HPDE6-E6E7 (cell line): ENCODE results near the gene FAM163B.

ENCODE experiments used
- DNase-seq: peaks from one replicate; pipeline ENCODE4 v3.0.0; 2011; ENCODE audit warnings: missing footprints; ENCODE audit errors: extremely low spot score

FAM163B gene

GRCh38 chr9:133609311-133610098 is at the start of gene FAM163B:
TSS of gene FAM163B (minus strand) at chr9:133609389. CDS start at chr9:133580223, 29,166 bp downstream.
- DNase-seq, result no peak

GRCh38 chr9:133657120-133657661 is 48.0 kb upstream of the FAM163B start:
- no peak for DNase-seq

DNA sequence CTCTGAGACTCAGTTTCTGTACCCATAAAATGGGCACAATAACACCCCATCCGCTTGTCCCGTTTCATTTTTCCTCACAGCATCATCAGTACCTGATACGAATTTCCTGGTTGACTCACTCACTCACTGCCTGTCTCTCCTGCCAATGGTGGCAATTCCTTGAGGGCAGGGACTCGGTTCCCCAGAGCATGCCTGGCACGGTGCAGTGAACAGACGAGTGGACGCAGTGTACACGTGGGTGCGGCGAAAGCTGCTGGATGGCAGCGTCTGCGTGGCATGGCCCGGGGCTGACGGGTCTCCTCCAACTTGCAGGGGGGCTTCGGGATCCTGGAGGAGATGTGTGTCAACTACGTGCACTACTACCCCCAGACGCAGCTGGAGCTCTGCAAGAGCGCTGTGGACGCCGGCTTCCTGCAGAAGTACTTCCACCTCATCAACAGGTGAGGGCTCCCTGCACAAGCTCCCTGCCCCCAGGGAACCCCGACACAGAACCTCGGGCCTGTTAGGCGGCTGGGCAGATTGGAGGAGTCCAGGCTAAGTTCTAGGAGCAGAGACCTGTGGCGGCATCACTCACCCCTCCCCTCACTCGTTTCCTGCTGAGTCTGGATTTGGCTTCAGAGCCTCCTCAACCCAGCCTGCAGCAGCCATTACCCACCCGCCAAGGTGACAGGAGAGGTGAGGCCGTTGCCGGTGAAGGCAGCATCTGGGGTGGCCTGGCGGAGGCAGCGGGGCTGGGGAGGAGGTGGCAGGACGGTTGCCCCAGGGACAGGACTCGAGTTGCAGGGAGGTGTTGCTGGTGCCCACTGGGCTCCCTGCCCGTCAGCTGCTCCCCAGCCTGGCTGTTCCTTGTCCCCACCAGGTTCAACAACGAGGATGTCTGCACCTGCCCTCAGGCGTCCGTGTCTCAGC is 47.3 kb upstream of the FAM163B start:
- no peak for DNase-seq

- no peak for DNase-seq
These were observed 46.5 kb upstream of the FAM163B start for GRCh38 chr9:133655701-133656100.

DNA sequence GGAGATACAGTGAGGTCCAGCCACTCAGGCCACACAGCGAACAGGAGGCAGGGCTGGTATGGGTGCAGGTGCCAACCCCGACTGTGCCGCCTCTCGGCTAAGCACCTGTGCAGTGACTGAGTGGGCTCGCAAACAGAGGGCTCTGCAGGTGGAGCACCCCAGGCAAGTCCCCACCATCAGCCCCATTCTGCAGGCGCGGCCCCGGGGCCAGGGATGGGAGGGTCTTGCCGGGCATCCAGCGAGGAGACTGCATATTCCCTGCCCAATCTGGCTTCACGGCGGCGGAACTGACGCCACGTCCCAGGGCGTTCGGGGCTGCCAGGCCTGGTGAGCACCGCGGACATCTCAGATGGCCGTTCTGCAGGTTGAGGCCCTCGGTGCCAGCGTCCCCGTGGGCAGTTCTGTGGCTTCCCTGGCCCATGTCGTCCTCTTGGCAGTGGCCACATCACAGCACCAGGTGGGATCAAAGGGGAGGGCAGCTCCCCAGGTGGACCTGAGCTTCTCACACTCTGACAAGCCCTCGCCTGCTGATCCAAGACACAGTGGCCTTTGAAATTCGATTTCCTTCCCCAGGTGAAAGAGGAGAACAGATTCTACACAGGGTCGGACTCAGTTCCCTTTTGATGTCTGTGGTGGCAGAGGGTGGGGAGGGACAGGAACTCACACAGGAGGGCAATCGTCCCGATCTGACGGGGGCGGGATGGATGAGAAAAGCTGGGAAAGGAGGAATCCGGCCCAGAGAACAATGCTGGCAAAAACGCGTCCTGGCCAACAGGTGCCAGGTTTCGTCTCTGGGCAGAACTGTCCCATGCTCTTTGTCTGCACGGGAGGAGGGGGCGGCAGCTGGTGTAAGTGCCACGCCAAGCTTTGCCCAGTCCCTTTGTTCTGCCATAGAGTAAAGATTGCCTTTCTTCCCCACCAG is 45.8 kb upstream of the FAM163B start:
- no peak for DNase-seq

DNA sequence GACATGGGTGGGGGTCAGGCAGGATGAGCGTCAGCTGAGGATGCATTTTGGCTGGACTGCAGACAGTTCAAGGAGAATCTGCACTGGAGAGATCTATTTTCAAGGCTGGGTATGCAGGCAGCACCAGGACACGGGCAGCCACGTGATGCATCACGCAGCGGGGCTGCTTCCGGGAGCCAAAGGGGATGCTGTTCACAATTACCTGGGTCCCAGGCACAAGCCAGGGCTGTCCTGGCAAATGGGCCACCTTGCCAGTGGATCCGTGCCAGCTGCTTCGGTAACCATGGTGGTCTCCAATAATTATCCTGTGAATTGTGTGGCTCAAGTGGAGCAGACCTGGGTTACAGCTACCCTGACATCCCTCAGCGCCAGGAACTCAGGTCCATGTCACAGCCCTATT is 44.4 kb upstream of the FAM163B start:
- no peak for DNase-seq

GRCh38 chr9:133650026-133650425 is 40.8 kb upstream of the FAM163B start:
- DNase-seq, result no peak

- no peak for DNase-seq
These were observed 40.0 kb upstream of the FAM163B start for GRCh38 chr9:133649194-133649593.

DNA sequence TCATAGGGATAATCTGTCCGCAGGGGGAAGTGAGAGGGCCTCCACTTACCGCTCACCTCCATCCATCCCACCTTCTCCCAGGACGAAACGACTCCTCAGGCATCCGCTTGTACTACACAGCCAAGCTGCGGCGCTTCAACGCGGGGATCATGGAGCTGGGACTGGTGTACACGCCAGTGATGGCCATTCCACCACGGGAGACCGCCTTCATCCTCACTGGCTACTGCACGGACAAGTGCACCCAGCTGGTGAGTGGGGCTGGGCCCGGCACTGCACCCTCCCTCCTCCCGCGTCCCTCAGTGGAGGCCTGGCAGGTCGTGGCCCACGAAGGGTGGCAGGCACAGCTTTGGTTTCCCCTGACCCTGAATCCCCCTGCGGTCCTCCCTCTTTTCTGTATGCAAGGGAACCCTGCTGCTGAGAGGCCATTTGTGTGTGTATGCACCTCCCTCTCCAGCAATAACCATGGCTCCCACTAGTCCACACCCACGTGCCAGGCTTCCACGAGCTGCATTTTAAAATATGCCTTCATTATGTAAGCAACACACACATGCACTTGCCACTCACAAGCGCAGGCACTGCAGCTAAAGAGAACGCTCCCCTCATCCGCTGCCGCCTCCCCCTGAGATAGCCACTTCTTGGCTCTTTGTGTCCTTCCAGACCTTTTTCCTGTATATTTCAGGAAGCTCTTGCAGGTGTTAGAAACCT is 38.7 kb upstream of the FAM163B start:
- DNase-seq, result no peak

GRCh38 chr9:133647148-133647547 is 38.0 kb upstream of the FAM163B start:
- no peak for DNase-seq

DNA sequence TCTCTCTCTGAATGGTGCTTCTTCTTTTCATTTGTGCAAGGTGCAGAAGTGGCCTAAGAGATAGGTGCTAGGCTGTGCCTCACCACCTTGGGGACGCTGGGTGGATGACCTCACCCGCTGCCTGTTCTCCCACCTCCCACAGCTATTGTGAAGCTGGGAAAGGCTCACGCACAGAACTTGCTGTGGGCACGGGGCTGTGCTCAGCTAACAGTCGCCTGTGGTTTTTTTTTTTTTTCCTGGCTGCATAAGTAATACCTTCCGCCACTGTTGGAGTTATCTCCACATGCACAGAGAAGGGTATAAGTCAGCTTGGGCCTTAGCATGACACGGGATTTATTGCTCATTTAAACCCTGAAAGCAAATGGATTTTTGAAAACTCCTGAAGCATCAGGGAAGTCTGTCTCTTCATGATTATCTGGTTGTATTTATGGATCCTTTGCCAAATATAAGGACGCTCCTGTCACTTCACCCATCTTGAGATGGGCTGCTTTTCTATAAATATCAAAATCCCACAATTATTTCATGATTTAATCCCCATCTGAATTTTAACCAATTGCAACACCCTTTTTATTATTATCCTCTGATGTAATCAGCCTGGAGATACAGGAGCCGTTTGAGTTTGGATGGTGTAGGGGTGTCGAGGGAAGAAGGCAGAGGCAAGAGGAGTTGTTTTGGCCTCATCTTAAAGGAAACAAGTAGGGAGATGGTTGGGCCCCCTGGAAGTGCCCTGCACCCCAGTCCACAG is 36.0 kb upstream of the FAM163B start:
- no peak for DNase-seq

DNA sequence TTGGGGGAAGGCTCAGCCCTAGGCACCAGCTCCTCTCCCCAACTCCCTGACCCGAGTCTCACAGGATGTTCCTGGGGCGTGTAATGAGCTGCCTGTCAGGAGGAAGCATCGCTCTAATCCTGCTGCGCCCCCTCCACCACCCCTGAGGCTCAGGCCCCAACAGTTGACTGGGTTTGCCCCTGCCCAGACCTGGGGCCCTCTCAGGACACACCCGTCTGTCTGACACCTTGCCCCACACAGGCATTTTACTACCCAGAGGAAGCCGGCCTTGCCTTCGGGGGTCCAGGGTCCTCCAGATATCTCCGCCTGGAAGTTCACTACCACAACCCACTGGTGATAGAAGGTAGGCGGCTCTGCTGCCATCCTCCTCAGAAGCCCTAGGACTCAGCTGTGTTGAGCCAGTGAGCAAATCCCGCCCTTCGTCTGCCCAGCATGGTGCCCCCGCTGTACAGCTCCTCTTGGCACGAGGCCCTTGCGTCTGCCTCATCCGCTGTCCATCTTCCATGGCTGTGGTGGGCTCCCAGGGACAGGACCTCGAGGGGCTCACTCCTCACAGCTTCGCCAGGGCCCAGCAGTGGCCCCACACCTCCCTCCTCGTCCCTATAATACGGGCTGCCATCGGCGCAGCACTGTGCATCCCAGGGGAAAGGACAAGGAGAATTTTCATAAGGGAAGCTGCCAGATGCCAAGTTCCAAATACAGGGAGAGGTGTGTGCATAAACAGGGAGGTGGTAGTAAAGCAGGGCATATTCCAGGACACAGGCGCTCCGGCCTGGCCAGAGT is 35.0 kb upstream of the FAM163B start:
- DNase-seq, result no peak

- DNase-seq, result no peak
These were observed 34.2 kb upstream of the FAM163B start for GRCh38 chr9:133643362-133643755.

DNA sequence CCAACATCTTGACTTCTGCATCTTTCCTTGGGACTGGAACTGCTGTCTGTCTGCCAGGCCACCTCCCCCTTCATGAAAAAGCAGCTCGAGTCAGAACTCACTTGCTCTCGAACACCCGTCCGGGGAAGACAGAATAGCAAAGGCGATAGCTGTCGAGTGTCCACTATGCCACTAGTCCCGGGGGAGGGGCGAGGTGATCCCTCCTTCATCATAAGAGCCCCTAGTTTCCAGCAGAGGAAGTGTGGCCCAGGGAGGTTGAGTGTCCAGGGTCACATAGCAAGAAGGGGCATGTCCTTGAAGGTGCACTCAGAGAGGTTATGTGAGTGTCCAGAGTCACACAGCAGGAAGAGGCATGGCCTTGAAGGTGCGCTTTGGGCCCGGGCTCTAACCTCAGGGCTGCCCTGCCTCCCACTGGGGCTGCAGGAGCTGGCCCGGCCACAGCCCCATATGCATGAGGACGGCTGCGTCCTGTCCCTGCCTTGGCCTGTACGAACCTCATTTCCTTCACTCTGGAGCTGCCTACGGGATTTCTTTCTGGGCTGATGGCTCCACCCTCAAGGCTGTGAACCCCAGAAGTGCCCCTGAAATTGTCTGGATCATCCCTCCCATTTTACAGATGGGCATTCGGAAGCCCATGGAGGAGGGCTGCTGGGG is 33.6 kb upstream of the FAM163B start:
- DNase-seq, result no peak

- DNase-seq, result no peak
These were observed 32.8 kb upstream of the FAM163B start for GRCh38 chr9:133641861-133642595.

DNA sequence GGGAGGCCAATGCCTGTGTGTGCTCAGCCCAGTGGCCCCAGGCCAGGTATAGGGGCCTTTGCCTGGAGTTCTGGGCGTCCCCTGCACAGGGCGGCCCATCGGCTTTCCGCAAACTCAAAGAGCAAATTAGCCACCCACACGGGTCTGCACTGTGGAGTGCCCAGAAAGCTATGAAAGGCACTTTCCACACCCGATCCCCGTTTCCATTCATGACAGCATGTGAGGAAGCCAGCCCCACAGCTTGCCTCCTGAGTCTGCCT is 32.1 kb upstream of the FAM163B start:
- DNase-seq, result no peak

DNA sequence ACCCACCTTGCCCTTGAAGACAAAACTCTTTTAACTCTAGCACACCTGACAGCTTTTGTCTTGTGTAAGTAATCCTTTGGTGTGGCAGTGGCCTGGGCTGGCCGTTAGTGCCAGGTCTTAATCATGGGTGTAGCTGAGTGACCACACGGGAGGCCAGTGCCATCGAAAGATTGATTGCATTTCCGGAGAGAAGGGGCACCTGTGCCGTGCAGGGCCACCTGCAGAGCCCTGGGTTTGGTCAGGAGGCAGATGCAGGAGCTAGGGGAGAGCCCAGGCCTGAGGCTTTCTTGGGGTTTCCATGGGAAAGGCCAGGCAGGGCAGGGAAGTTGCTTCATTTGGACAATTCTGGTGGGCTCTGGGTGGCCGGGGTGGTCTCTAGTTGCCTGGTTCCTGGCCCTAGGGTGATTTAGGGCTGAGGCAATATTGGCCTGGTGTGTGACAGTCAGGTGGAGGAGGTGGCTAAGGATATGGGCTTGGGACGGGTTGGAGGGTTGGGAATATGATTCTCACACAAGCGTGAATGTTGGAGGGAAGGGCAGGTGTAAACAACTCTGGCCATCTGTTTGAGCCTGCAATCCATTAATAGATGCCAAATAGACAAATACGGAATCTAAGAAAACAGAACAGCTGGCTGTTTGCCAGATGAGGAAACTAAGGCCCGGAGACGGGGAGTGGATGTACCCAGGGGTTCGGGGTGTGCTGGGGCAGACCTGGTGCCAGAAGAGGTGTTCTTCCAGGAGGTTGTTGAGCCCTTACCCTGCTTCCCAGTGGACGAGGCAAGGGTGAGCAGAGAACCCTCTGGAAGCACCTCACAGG is 31.6 kb upstream of the FAM163B start:
- DNase-seq, result no peak

DNA sequence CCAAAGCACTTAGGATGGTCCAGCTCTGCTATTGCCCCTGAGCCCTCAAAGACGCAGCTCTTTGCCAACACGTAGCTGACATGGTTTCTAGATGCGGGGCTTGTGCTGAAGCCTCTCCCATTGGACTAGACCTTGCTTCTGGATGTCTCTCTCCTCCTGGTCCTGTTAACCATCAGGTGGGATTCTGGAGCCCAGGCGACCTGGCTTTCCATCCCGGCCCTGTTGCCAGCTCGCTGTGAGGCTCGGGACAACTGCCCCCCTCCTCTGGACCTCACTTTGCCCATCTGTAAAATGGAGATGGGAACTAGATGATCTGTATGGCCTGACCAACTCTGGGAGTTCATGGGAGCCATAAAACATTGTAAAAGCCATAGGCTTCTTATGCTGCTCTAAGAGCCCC is 31.0 kb upstream of the FAM163B start:
- no peak for DNase-seq
